GM12891 (cell line): ENCODE results near the gene CTNNA1.

ENCODE experiments used
- POLR2A ChIP-seq: IDR thresholded peaks from 2 replicates; pipeline ENCODE4 v1.6.1; 2011; ENCODE audit warnings: low read depth, low read length, control low read depth
- POLR2AphosphoS5 ChIP-seq: IDR thresholded peaks from 2 replicates; pipeline ENCODE4 v1.6.1; 2011; ENCODE audit warnings: low read depth, low read length, control low read depth
- POU2F2 ChIP-seq: IDR thresholded peaks from 2 replicates; pipeline ENCODE4 v1.6.1; 2011; ENCODE audit warnings: low read depth, mild to moderate bottlenecking, control low read depth, low read length, moderate library complexity
- TAF1 ChIP-seq: IDR thresholded peaks from 2 replicates; pipeline ENCODE4 v1.6.1; 2011; ENCODE audit warnings: low read depth, low read length, control low read depth

DNA sequence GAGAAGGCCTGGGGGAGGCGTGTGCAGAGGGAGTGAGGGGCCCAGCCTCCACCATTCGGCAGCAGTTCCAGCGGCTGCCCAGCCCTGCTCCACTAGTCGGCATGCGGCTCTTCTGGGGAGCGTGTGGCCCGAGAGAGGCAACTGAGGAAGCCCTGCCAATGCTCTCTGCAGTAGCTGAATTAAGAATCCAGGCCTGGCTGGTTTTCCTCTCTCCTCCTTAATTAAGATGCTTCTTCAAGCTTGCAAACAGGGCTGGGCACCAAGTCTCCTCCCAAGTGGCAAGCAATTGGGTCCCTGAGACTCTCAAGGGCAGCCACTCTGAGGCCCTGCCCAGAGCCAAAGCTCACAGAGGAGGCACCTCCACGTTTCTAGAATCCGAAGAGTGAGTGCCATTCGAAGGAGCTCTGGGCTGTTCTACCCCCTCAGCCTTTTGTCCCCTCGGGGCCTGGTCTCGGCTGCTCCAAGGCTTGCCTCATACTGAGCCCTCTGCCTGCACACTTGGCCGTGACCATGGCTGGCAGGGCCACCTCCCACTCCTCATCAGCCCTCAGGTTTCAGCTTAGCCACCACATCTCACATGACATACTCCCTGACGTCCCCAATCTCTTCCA lies 197.3 kb downstream of the CTNNA1 start:
- TF ChIP-seq POLR2A (no peak), TAF1 (no peak), POU2F2 (no peak), POLR2AphosphoS5 (no peak)
